Measurements from ENCODE around the gene WSCD2.

Gene WSCD2

GRCh38 chr12:108179305-108179704 lies 50.2 kb downstream of the WSCD2 start:
- no peaks in the 10 kb centered on the region for H3K9me2 ChIP-seq (replicated peaks; ENCODE audit: insufficient read depth, low read length)
- H3K9me3 ChIP-seq (replicated peaks; ENCODE audit: insufficient read depth, low read length): no peaks in the 10 kb centered on the region
- no peak for DNase-seq
- H3K79me2 ChIP-seq (ENCODE audit: low read length): no peaks in the 10 kb centered on the region
- H3K4me1 ChIP-seq (ENCODE audit: low read length): no peaks in the 10 kb centered on the region
- H3K9ac ChIP-seq (ENCODE audit: low read length): no peak overlapping the region
- H3K4me3 ChIP-seq (ENCODE audit: low read length): no peak overlapping the region
- no peak overlapping the region for H3K27ac ChIP-seq (ENCODE audit: low read length)
- no peak for TF ChIP-seq CTCF (IDR thresholded peaks at IDR 0.05; ENCODE audit: low read length)
- no peaks in the 10 kb centered on the region for H3K36me3 ChIP-seq (replicated peaks; ENCODE audit: insufficient read depth, low read length)
- H3F3A ChIP-seq (ENCODE audit: insufficient read depth, low read length): no peaks in the 10 kb centered on the region
- H4K20me1 ChIP-seq (ENCODE audit: insufficient read depth, low read length): no peaks in the 10 kb centered on the region
- H3K27me3 ChIP-seq (replicated peaks; ENCODE audit: insufficient read depth, low read length): no peaks in the 10 kb centered on the region
- no peak overlapping the region for H2AFZ ChIP-seq (ENCODE audit: low read length)
- H3K4me2 ChIP-seq (ENCODE audit: low read depth, low read length): no peak overlapping the region

- DNase-seq: no peak
- Histone ChIP-seq H4K20me1 (ENCODE audit: insufficient read depth, low read length) (no peaks in the 10 kb centered on the region), H3K9me3 (replicated peaks; ENCODE audit: insufficient read depth, low read length) (no peaks in the 10 kb centered on the region), H3F3A (ENCODE audit: insufficient read depth, low read length) (no peaks in the 10 kb centered on the region), H3K4me2 (ENCODE audit: low read depth, low read length) (no peak overlapping the region), H2AFZ (ENCODE audit: low read length) (no peak overlapping the region), H3K4me1 (ENCODE audit: low read length) (no peaks in the 10 kb centered on the region), H3K36me3 (replicated peaks; ENCODE audit: insufficient read depth, low read length) (no peaks in the 10 kb centered on the region), H3K4me3 (ENCODE audit: low read length) (no peak overlapping the region), H3K9ac (ENCODE audit: low read length) (no peak overlapping the region), H3K79me2 (ENCODE audit: low read length) (no peaks in the 10 kb centered on the region), H3K9me2 (replicated peaks; ENCODE audit: insufficient read depth, low read length) (no peaks in the 10 kb centered on the region), H3K27me3 (replicated peaks; ENCODE audit: insufficient read depth, low read length) (no peaks in the 10 kb centered on the region), H3K27ac (ENCODE audit: low read length) (no peak overlapping the region)
- no peak for TF ChIP-seq EZH2phosphoT487 (IDR thresholded peaks at IDR 0.05; ENCODE audit: low read length)
Measured at GRCh38 chr12:108180255-108181094, 51.4 kb downstream of the WSCD2 start.

GRCh38 chr12:108181095-108181454 lies 52.0 kb downstream of the WSCD2 start:
- Histone ChIP-seq H4K20me1 (ENCODE audit: insufficient read depth, low read length) (no peaks in the 10 kb centered on the region), H3K4me1 (ENCODE audit: low read length) (no peaks in the 10 kb centered on the region), H3K4me2 (ENCODE audit: low read depth, low read length) (no peak overlapping the region), H3K9ac (ENCODE audit: low read length) (no peak overlapping the region), H3K4me3 (ENCODE audit: low read length) (no peak overlapping the region), H3K36me3 (replicated peaks; ENCODE audit: insufficient read depth, low read length) (no peaks in the 10 kb centered on the region), H3K27me3 (replicated peaks; ENCODE audit: insufficient read depth, low read length) (no peaks in the 10 kb centered on the region), H3K9me2 (replicated peaks; ENCODE audit: insufficient read depth, low read length) (no peaks in the 10 kb centered on the region), H2AFZ (ENCODE audit: low read length) (no peak overlapping the region), H3K9me3 (replicated peaks; ENCODE audit: insufficient read depth, low read length) (no peaks in the 10 kb centered on the region), H3K79me2 (ENCODE audit: low read length) (no peaks in the 10 kb centered on the region), H3F3A (ENCODE audit: insufficient read depth, low read length) (no peaks in the 10 kb centered on the region), H3K27ac (ENCODE audit: low read length) (no peak overlapping the region)
- no peak for DNase-seq
- no peak for TF ChIP-seq EZH2phosphoT487 (IDR thresholded peaks at IDR 0.05; ENCODE audit: low read length)
- TF ChIP-seq CTCF (IDR thresholded peaks at IDR 0.05; ENCODE audit: low read length): no peak
- TF ChIP-seq EZH2 (optimal IDR thresholded peaks at IDR 0.05; ENCODE audit: low read depth, low read length): no peak

GRCh38 chr12:108182096-108182495 lies 53.0 kb downstream of the WSCD2 start:
- no peaks in the 10 kb centered on the region for H3K36me3 ChIP-seq (replicated peaks; ENCODE audit: insufficient read depth, low read length)
- no peak for DNase-seq
- no peak overlapping the region for H3K4me3 ChIP-seq (ENCODE audit: low read length)
- no peaks in the 10 kb centered on the region for H3K27me3 ChIP-seq (replicated peaks; ENCODE audit: insufficient read depth, low read length)
- TF ChIP-seq EZH2 (optimal IDR thresholded peaks at IDR 0.05; ENCODE audit: low read depth, low read length) (no peak), CTCF (IDR thresholded peaks at IDR 0.05; ENCODE audit: low read length) (no peak), EZH2phosphoT487 (IDR thresholded peaks at IDR 0.05; ENCODE audit: low read length) (no peak)
- no peaks in the 10 kb centered on the region for H3K4me1 ChIP-seq (ENCODE audit: low read length)
- H3K9me3 ChIP-seq (replicated peaks; ENCODE audit: insufficient read depth, low read length): no peaks in the 10 kb centered on the region
- no peak overlapping the region for H3K27ac ChIP-seq (ENCODE audit: low read length)
- no peak overlapping the region for H3K9ac ChIP-seq (ENCODE audit: low read length)
- H2AFZ ChIP-seq (ENCODE audit: low read length): no peak overlapping the region
- H3K4me2 ChIP-seq (ENCODE audit: low read depth, low read length): no peak overlapping the region
- H3K79me2 ChIP-seq (ENCODE audit: low read length): no peaks in the 10 kb centered on the region
- no peaks in the 10 kb centered on the region for H3F3A ChIP-seq (ENCODE audit: insufficient read depth, low read length)
- no peaks in the 10 kb centered on the region for H4K20me1 ChIP-seq (ENCODE audit: insufficient read depth, low read length)
- no peaks in the 10 kb centered on the region for H3K9me2 ChIP-seq (replicated peaks; ENCODE audit: insufficient read depth, low read length)
